HG02981 (cell line): Measurements from ENCODE around the gene ATP11B.
"Not testable (repeated sequence)": the region's sequence is repeated elsewhere in the genome, so short reads cannot be mapped to it uniquely, and the experiment has no call there.

Source experiments
- ATAC-seq: cut with Tn5 transposase; IDR thresholded peaks from one replicate; pipeline ENCODE4 v1.9.1; 2021; ENCODE audit warnings: mild to moderate bottlenecking, moderate library complexity; ENCODE audit not compliant: unreplicated experiment

ATP11B gene

DNA sequence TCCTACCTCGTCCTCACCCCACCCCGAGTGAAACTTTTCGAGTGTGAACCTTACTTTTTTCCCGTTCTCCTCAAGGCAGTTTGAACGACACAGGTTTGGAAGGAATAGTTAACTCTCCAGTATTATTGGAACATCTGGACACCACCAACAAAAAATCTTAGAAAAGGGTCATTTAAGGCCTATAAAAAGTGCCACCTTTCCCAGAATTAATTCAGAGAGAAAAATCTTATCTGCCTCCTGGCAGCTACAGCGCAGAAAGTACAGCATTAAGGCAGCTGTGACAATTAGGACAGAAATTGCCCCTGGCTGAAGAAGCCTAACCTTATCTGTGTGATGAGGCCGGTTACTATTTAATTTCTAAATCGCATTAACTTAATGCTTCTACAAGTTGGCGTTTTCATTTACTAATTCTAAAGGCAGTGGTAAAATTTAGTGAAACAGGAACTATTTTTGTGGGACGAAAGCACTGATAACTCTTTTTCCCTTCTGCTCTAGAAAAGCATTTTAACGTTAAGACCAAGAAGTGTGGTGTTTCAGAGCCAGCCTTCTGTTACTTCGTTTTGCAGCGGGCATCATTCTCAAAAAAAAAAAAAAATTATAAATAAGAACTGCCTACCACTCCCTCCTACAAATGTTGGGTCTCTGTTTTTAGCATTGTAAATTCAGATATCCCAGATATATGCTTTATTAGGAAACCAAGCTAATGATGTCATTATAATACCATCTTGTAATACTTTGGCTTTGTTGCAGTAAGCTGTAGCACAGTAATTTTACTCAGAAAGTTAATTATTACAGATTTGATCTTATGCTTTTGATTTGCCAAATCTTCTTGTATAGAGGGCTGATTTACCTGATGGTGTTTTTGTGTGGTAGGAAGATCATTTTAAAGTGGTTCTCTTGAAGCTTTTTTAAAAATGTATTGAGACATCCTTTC lies 1.4 kb downstream of the ATP11B start:
- ATAC-seq, result no peak

DNA sequence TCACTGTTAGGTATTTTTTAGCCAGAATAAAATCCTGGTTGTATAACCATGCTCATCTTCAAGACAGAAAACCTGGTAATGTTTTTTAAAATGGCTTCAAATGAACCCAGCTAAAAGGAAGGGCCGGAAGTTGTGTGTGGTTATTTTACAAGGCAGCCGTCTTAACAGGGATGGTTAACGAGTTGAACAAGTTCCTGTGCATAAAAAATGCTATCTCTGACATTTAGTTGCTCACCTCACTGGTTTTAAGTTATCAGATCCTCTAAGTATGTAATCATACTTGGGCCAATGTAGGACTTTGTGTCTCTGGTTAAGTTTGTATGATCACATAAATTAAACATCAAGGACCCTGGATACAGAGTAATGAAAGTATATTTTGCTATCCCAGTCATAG lies 2.1 kb downstream of the ATP11B start:
- ATAC-seq, result peak; percentile 36

- ATAC-seq, result no peak
Measured at GRCh38 chr3:182796310-182796709, 3.0 kb downstream of the ATP11B start.

GRCh38 chr3:182797876-182798275 lies 4.6 kb downstream of the ATP11B start:
- ATAC-seq, result no peak

- not testable (repeated sequence) for ATAC-seq
Measured at GRCh38 chr3:182799143-182799542, 5.8 kb downstream of the ATP11B start.

- no peak for ATAC-seq
Measured at GRCh38 chr3:182800508-182800907, 7.2 kb downstream of the ATP11B start.

GRCh38 chr3:182802413-182803390 lies 9.4 kb downstream of the ATP11B start:
- no peak for ATAC-seq

DNA sequence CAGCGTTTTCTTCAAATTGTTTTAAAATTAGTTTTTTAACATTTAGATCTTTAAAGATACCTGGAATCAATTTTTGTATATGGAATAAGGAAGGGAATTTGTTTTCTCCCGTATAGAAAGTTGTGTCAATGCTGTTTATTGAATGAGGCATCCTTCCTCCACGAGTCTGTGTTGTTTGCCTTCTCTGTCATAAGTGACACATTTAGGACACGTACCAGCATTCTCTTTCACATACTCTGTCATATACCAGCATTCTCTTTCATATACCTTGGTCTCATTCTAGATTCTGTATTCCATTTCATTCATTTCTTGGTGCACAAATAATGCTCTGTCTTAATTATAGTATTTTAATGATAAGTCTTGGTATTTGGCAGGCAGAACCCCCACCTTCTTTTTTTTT lies 10.3 kb downstream of the ATP11B start:
- ATAC-seq, result no peak

DNA sequence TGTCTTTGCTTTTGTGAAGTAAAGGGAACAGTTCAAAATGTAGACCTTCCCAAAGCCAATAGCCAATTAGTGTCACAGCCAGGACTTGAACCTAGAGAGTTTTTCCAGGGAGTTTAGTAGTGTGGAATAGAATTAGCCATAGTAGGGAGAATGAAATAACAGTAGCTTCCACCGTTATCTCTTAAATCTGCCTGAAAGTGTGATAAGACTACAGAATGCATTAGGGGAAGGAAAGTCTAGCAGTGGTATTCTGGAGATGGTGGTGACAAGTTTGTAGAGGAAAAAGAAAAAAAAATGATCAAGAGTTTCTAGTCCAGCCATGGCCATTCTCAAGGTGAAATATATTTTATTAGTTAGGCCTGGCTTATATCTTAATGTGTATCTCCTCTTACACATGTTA lies 13.8 kb downstream of the ATP11B start:
- ATAC-seq, result no peak

DNA sequence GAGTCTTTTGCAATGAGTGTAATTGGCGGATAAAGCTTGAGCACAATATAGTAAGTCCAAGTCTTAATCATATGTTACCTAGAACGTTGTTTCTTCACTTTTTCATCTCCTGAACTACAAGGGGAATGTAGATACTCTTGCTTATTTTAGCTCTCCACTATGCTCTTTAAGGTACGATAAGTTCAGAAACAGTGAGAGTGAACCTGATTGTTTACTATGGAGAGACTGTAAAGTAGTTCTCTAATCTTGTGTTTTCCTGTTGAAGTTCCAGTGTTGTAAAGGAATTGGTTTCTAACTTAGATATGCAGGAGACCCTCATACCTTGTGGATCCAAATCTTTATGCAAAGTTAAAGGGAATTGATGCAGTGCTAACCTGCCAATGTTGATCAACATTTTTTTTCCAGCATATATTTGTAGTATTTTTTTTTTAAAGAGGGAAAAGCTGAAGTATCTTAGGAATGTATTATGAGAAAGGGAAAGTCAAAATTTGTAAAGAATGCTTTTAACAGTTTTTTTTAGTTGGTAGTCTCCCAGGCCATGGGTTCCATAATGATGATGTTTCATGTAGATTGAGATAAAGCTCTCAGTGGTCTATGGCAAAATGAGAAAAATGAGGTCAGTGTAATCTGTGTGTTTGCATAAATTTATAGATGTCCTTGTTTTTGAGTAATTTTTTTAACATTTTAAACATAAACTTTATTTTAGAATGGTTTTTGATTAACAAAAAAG lies 14.9 kb downstream of the ATP11B start:
- no peak for ATAC-seq

DNA sequence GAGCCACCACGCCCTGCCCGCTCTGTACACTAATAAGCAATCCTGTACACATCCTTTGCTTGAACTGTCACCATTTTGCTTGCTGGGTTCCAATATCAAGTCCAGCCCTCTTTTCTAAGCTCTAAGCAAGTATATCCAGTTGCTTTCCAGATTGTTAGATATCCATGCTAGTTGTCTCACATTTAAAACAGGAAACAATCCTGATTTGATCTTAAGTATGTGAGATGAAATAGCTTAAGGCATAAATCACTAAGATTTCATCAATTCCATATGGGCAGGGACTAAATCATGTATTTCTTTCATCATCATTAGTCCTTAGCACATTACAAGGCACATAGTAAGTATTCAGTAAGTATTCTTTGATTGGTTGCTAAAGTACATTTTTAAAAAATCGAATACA lies 16.2 kb downstream of the ATP11B start:
- no peak for ATAC-seq

GRCh38 chr3:182810574-182811268 lies 17.4 kb downstream of the ATP11B start:
- ATAC-seq, result no peak

DNA sequence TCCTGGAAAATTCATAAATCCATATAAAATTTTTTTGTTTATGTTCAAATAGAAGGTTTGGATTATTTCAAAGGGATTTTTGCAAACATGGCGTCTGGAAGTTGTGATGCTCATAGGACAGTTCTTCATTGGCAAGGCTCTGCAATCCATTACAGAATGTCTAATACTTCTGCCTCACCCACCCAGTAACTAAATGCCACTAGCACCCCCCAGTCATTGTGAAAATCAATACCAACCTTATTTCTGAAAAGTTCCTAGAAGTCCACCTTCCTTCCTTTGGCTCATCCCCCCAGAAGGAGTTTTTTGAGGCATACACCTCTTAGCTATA lies 17.9 kb downstream of the ATP11B start:
- no peak for ATAC-seq

DNA sequence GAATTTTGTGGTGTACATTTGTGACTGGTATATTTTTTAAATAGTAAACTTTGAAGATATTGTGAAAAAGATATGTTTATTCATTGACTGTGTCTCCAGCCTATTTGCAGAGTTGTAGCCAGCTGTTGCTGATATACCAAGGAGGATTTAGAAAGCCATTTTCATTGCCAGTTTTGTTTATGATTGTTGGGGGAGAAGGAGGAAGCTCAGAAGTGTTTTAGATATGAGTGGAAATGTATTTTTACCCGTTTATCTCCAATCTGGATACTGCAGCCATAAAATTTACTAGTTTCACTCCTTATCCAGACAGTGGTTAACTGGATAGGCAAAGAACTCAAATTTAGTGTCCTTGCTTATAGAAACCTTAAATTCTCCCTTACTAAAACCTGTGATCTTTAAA lies 18.8 kb downstream of the ATP11B start:
- ATAC-seq, result no peak

DNA sequence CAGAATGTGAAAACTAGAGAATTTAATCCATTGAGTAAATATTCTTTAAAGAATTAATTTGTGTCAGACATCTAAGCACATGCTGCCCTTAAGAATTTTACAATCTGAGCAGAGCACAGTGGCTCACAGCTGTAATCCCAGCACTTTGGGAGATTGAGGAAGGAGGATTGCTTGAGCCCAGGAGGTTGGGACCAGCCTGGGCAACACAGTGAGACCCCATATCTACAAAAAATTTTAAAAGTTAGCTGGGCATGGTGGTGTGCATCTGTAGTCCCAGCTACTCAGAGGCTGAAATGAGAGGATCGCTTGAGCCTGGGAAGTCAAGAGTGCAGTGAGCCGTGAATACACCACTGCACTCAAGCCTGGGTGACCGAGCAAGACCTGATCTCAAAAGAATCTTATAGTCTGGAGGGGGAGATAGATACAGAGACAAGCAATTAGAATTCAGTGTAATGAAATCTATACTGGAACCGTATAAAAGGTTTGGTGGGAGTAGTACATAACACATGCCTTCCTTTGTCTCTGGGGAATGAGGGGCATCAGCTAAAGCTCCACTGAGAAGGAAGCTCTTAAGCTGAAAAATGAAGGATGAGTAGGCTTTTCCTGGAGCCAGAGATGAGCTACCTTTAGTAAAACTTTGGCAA lies 21.2 kb downstream of the ATP11B start:
- ATAC-seq, result no peak

- no peak for ATAC-seq
Measured at GRCh38 chr3:182816181-182816580, 22.9 kb downstream of the ATP11B start.

GRCh38 chr3:182818296-182818978 lies 25.1 kb downstream of the ATP11B start:
- ATAC-seq, result no peak

DNA sequence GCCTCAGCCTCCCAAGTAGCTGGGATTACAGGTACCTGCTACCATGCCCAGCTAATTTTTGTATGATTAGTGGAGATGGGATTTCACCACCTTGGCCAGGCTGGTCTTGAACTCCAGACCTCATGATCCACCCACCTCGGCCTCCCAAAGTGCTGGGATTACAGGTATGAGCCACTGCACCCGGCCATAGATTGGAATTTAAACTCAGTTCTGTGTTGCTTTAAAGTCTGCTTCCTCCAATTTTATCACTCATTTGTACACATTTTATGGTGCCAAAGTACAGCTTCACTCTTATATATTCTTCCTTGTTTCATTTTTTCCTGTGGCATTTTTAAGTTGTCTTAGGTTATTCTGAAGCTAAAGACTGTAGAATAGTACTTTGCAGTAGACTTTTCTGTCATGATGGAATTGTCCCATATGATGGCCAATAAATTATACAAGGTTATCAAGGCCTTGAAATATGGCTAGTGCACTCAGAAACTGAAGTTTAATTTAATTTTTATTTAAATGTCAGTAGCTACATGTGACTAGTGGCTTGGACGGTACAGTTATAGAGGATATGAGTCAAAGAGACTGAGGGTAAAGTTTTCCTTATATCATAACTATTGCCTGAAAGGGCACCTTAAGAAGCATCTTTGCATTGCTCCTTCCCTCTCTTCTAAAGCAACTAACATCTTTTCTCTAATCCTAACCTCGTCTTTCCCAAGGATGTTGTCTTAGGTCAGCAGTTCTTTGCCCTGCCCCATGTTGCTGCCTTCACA lies 28.1 kb downstream of the ATP11B start:
- no peak for ATAC-seq

DNA sequence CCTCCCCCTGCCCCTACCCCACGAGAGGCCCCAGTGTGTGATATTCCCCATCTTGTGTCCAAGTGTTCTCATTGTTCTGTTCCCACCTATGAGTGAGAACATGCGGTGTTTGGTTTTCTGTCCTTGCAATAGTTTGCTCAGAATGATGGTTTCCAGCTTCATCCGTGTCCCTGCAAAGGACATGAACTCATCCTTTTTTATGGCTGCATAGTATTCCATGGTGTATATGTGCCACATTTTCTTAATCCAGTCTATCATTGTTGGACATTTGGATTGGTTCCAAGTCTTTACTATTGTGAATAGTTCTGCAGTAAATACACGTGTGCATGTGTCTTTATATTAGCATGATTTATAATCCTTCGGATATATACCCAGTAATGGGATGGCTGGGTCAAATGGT lies 29.0 kb downstream of the ATP11B start:
- ATAC-seq, result not testable (repeated sequence)
